SK-N-SH treated with all-trans-retinoic acid at 6 μM for 48 hours (cell line): Measurements from ENCODE around the gene APOL4.

Experiments used
- OSR1 ChIP-seq: fragments of 250-450 bp; sonication (Bioruptor Pico); IDR thresholded peaks from 2 replicates; pipeline ENCODE4 v1.8.0; 2022; ENCODE audit warnings: moderate library complexity, mild to moderate bottlenecking, inconsistent platforms
- ZNF565 ChIP-seq: fragments of 450-650 bp; formaldehyde crosslinking; conservative IDR thresholded peaks from 2 replicates; pipeline ENCODE4 v1.5.0; 2020; ENCODE audit warnings: low read depth, mild to moderate bottlenecking, moderate library complexity
- TF ChIP-seq, protein P1 (sequence below): fragments of 250-450 bp; sonication (Bioruptor Pico); IDR thresholded peaks from 2 replicates; pipeline ENCODE4 v1.5.1; 2021; ENCODE audit warnings: mild to moderate bottlenecking, moderate library complexity

DNA sequence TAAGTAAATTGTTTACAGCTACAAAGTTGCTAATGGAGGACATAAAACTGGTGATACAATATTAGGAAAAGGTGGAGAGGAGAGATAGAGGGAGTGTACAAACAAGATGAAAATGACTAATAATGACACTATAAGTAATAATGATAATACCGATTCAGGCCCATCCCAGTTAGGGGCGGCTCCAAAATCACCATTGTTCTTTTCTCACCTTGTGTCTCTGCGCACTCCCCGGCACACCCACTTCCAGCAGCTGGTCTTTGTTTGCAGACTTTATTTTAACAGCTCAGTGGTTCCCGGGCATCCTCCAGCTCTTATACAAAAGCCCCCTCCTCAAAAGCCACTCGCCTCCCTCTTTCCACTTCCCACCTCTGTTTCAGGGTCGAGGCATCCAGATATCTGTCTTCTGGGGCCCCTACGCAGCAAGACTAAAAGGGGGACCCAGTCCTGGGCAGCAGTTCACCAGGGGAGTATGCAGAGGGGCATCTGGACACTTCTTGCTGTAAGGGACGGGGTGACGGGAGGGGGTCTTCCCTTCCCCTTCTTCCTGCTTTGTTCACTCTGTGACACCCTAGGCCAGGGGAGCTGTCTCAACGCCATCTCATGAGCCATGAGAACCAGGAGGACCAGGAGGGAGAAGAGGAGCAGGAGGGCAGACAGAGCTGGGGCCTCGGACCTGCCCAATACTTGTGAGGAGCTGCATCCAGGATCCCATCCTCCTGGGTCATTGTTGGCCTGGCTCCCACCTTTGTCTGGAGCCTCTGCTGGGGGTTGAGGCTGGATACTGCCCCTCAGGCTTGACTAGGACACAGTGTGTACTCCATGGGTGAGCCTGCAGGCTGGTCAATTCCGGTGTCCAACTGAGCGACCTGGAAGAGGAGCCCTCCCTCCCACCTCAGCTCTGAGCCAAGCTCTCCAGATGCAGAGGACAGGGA, 35.0 kb upstream of the APOL4 start:
- TF ChIP-seq OSR1 (CRISPR knock-in tag) (no peak), ZNF565 (CRISPR knock-in tag) (no peak)
- TF ChIP-seq, protein P1, sequence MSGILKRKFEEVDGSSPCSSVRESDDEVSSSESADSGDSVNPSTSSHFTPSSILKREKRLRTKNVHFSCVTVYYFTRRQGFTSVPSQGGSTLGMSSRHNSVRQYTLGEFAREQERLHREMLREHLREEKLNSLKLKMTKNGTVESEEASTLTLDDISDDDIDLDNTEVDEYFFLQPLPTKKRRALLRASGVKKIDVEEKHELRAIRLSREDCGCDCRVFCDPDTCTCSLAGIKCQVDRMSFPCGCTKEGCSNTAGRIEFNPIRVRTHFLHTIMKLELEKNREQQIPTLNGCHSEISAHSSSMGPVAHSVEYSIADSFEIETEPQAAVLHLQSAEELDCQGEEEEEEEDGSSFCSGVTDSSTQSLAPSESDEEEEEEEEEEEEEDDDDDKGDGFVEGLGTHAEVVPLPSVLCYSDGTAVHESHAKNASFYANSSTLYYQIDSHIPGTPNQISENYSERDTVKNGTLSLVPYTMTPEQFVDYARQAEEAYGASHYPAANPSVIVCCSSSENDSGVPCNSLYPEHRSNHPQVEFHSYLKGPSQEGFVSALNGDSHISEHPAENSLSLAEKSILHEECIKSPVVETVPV (CRISPR knock-in tag), result no peak
